Gastroesophageal sphincter (tissue), 4 donors: ENCODE data around the gene PTPRD. TPM values are rescaled to one million over a fixed set of nuclear protein-coding genes. Genes with fewer than 3 reads are reported as not detected.

Source experiments
- ATAC-seq: fragments of 150-250 bp; one replicate; pipeline ENCODE4 v1.9.1; 2016; ENCODE audit warnings: mild to moderate bottlenecking, moderate library complexity
- H3K27ac ChIP-seq, 4 donors: fragments of 200-600 bp; sonication (generic) in 3 of 4; 1 replicate in 3 of 4; 2 replicates in 1 of 4; pipeline ENCODE4 v1.5.1; 2016 to 2019
- H3K27me3 ChIP-seq: fragments of 200-600 bp; sonication (generic); one replicate; pipeline ENCODE4 v1.5.1; 2019
- H3K36me3 ChIP-seq, 2 donors: fragments of 200-600 bp; sonication (generic); one replicate each; pipeline ENCODE4 v1.5.1; 2019; ENCODE audit warnings: control low read depth in 1 of 2
- H3K4me1 ChIP-seq, 3 donors: fragments of 200-600 bp; sonication (generic); 1 replicate in 2 of 3; 2 replicates in 1 of 3; pipeline ENCODE4 v1.5.1; 2016 to 2019; ENCODE audit warnings: control low read depth in 2 of 3
- H3K4me3 ChIP-seq, 2 donors: fragments of 200-600 bp; sonication (generic); one replicate each; pipeline ENCODE4 v1.5.1; 2019; ENCODE audit warnings: mild to moderate bottlenecking in 1 of 2, moderate library complexity in 1 of 2
- H3K9me3 ChIP-seq, 3 donors: fragments of 200-600 bp; sonication (generic); one replicate each; pipeline ENCODE4 v1.5.1; 2017 to 2019; ENCODE audit warnings: control low read depth in 2 of 3
- CTCF ChIP-seq, 4 experiments: fragments of 200-600 bp in 2 of 4; fragments of 450-650 bp in 2 of 4; sonication (generic) in 1 of 4; IDR thresholded peaks; one replicate each; pipeline ENCODE4 v1.5.1; 2017 to 2019; ENCODE audit warnings: antibody characterized with exemption in 4 of 4, mild to moderate bottlenecking in 2 of 4, moderate library complexity in 2 of 4
- EP300 ChIP-seq: sonication (generic); formaldehyde crosslinking; IDR thresholded peaks from one replicate; pipeline ENCODE4 v1.6.1; 2017; ENCODE audit warnings: antibody characterized with exemption, mild to moderate bottlenecking
- POLR2A ChIP-seq, 2 donors: fragments of 450-650 bp; IDR thresholded peaks; one replicate each; pipeline ENCODE4 v1.6.1; 2017; ENCODE audit warnings: antibody characterized with exemption in 2 of 2, mild to moderate bottlenecking in 2 of 2, moderate library complexity in 1 of 2
- POLR2AphosphoS5 ChIP-seq: sonication (generic); formaldehyde crosslinking; IDR thresholded peaks from one replicate; pipeline ENCODE4 v1.6.1; 2017; ENCODE audit warnings: antibody characterized with exemption
- WGBS, 2 donors: methylation state at CpG; one replicate each; pipeline ENCODE4 v1.1.5; 2018; ENCODE audit warnings: low coverage in 1 of 2; 5-methylcytosine and 5-hydroxymethylcytosine counted together
- total RNA-seq, 4 donors: library from RNA; depleted of rRNA; stranded (reverse); fragments of >200 nt; gene quantifications; one replicate each; pipeline ENCODE4 v1.1.0, GENCODE V29; 2016

The PTPRD gene
- total RNA-seq, 4 donors from 2014 or later, result 3.5 to 53.9 (median 15.8) TPM

GRCh38 chr9:8802242-8802641 lies 1810.6 kb downstream of the PTPRD start:
- Histone ChIP-seq H3K36me3 (no peaks in the 10 kb centered on the region), H3K4me3 (no peak overlapping the region), H3K27ac (no peak overlapping the region), H3K9me3 (no peaks in the 10 kb centered on the region), H3K4me1 (no peaks in the 10 kb centered on the region), H3K27me3 (no peaks in the 10 kb centered on the region)
- 94% methylated on average over 4 of the region's 4 CpGs; no CpG with 5 or more reads in 1 of the 2 donors for WGBS, 2 donors
- ATAC-seq, result no peak
- TF ChIP-seq POLR2AphosphoS5 (no peak), POLR2A (IDR thresholded peaks at IDR 0.05) (no peak), EP300 (no peak), CTCF (IDR thresholded peaks at IDR 0.05) (no peak)

GRCh38 chr9:8800196-8800595 lies 1812.6 kb downstream of the PTPRD start:
- H3K27me3 ChIP-seq, result no peaks in the 10 kb centered on the region
- H3K4me1 ChIP-seq, result no peaks in the 10 kb centered on the region
- no peak overlapping the region for H3K27ac ChIP-seq
- no peak for TF ChIP-seq CTCF (IDR thresholded peaks at IDR 0.05)
- TF ChIP-seq POLR2A (IDR thresholded peaks at IDR 0.05), result no peak
- ATAC-seq, result no peak
- no peaks in the 10 kb centered on the region for H3K9me3 ChIP-seq
- 62 to 80% methylated on average over 3 of the region's 3 CpGs for WGBS, 2 donors
- H3K36me3 ChIP-seq, result no peaks in the 10 kb centered on the region
- no peak overlapping the region for H3K4me3 ChIP-seq

- Histone ChIP-seq H3K4me1 (no peaks in the 10 kb centered on the region), H3K9me3 (no peaks in the 10 kb centered on the region), H3K27me3 (no peaks in the 10 kb centered on the region), H3K4me3 (no peak overlapping the region), H3K36me3 (no peaks in the 10 kb centered on the region), H3K27ac (no peak overlapping the region)
- TF ChIP-seq CTCF (IDR thresholded peaks at IDR 0.05) (no peak), EP300 (no peak), POLR2A (IDR thresholded peaks at IDR 0.05) (no peak)
- ATAC-seq, result no peak
These were observed 1813.2 kb downstream of the PTPRD start for GRCh38 chr9:8799615-8800014.

- Histone ChIP-seq H3K4me3 (no peak overlapping the region), H3K27me3 (no peaks in the 10 kb centered on the region), H3K36me3 (no peaks in the 10 kb centered on the region), H3K4me1 (no peaks in the 10 kb centered on the region), H3K27ac (no peak overlapping the region), H3K9me3 (no peaks in the 10 kb centered on the region)
- TF ChIP-seq EP300 (no peak), CTCF (IDR thresholded peaks at IDR 0.05) (no peak), POLR2A (IDR thresholded peaks at IDR 0.05) (no peak), POLR2AphosphoS5 (no peak)
- ATAC-seq, result no peak
These were observed 1813.6 kb downstream of the PTPRD start for GRCh38 chr9:8799206-8799605.

GRCh38 chr9:8784838-8785237 lies 1828.0 kb downstream of the PTPRD start:
- Histone ChIP-seq H3K36me3 (no peaks in the 10 kb centered on the region), H3K27me3 (no peaks in the 10 kb centered on the region), H3K9me3 (no peaks in the 10 kb centered on the region), H3K27ac (no peak overlapping the region), H3K4me3 (no peak overlapping the region), H3K4me1 (peaks cover 0 to 7% (median 0%) of the 10 kb centered on the region in 3 donors)
- no peak for ATAC-seq
- WGBS, 2 donors, result 52 to 71% methylated on average over 2 of the region's 2 CpGs
- no peak for TF ChIP-seq POLR2AphosphoS5
- TF ChIP-seq POLR2A (IDR thresholded peaks at IDR 0.05), result no peak

GRCh38 chr9:8783941-8784340 lies 1828.9 kb downstream of the PTPRD start:
- no peak for ATAC-seq
- no peak for TF ChIP-seq EP300
- TF ChIP-seq CTCF (IDR thresholded peaks at IDR 0.05), result no peak
- no peak for TF ChIP-seq POLR2AphosphoS5
- Histone ChIP-seq H3K27me3 (no peaks in the 10 kb centered on the region), H3K4me1 (peaks cover 0 to 7% (median 0%) of the 10 kb centered on the region in 3 donors), H3K36me3 (no peaks in the 10 kb centered on the region), H3K9me3 (no peaks in the 10 kb centered on the region), H3K4me3 (no peak overlapping the region), H3K27ac (no peak overlapping the region)
- WGBS, 2 donors, result 44 to 51% methylated on average over 5 to 6 of the region's 6 CpGs
